ENCODE measurements around the gene IL1RL2.

IL1RL2 gene

GRCh38 chr2:102224824-102225739 lies 38.3 kb downstream of the IL1RL2 start:
- H3F3A ChIP-seq (ENCODE audit: insufficient read depth, low read length): no peaks in the 10 kb centered on the region
- no peaks in the 10 kb centered on the region for H3K79me2 ChIP-seq (ENCODE audit: insufficient read depth, low read length)
- H2AFZ ChIP-seq (ENCODE audit: low read length): no peak overlapping the region
- H3K4me1 ChIP-seq (ENCODE audit: insufficient read depth, low read length, severe bottlenecking): no peaks in the 10 kb centered on the region
- H3K9me3 ChIP-seq (ENCODE audit: low read length): no peaks in the 10 kb centered on the region
- no peak overlapping the region for H3K4me2 ChIP-seq (ENCODE audit: low read length)
- no peaks in the 10 kb centered on the region for H3K27me3 ChIP-seq (ENCODE audit: insufficient read depth, low read length)
- TF ChIP-seq EZH2 (IDR thresholded peaks at IDR 0.05; ENCODE audit: borderline replicate concordance, low read length) (no peak), CTCF (IDR thresholded peaks at IDR 0.05; ENCODE audit: low read length) (no peak; the same call in 1 of the 2 replicates)
- no peak overlapping the region for H3K4me3 ChIP-seq (ENCODE audit: low read depth, low read length, poor library complexity, severe bottlenecking)
- H3K9me2 ChIP-seq (ENCODE audit: low read depth, low read length): no peaks in the 10 kb centered on the region
- H3K36me3 ChIP-seq (ENCODE audit: insufficient read depth, low read length): no peaks in the 10 kb centered on the region
- H4K20me1 ChIP-seq (ENCODE audit: insufficient read depth, low read length): no peaks in the 10 kb centered on the region
- H3K27ac ChIP-seq (ENCODE audit: low read depth, low read length, poor library complexity, severe bottlenecking): no peak overlapping the region
- no peak overlapping the region for H3K9ac ChIP-seq (ENCODE audit: low read length)

GRCh38 chr2:102226171-102226570 lies 39.3 kb downstream of the IL1RL2 start:
- H3K9me3 ChIP-seq (ENCODE audit: low read length): no peaks in the 10 kb centered on the region
- H3K9ac ChIP-seq (ENCODE audit: low read length): no peak overlapping the region
- no peaks in the 10 kb centered on the region for H3F3A ChIP-seq (ENCODE audit: insufficient read depth, low read length)
- TF ChIP-seq EZH2 (IDR thresholded peaks at IDR 0.05; ENCODE audit: borderline replicate concordance, low read length) (no peak), CTCF (IDR thresholded peaks at IDR 0.05; ENCODE audit: low read length) (no peak)
- no peak overlapping the region for H3K4me2 ChIP-seq (ENCODE audit: low read length)
- H3K27ac ChIP-seq (ENCODE audit: low read depth, low read length, poor library complexity, severe bottlenecking): no peak overlapping the region
- no peaks in the 10 kb centered on the region for H3K79me2 ChIP-seq (ENCODE audit: insufficient read depth, low read length)
- no peak overlapping the region for H3K4me3 ChIP-seq (ENCODE audit: low read depth, low read length, poor library complexity, severe bottlenecking)
- no peaks in the 10 kb centered on the region for H3K9me2 ChIP-seq (ENCODE audit: low read depth, low read length)
- H3K36me3 ChIP-seq (ENCODE audit: insufficient read depth, low read length): no peaks in the 10 kb centered on the region
- H3K4me1 ChIP-seq (ENCODE audit: insufficient read depth, low read length, severe bottlenecking): no peaks in the 10 kb centered on the region
- no peaks in the 10 kb centered on the region for H4K20me1 ChIP-seq (ENCODE audit: insufficient read depth, low read length)
- no peak overlapping the region for H2AFZ ChIP-seq (ENCODE audit: low read length)
- no peaks in the 10 kb centered on the region for H3K27me3 ChIP-seq (ENCODE audit: insufficient read depth, low read length)

GRCh38 chr2:102226612-102227391 lies 40.0 kb downstream of the IL1RL2 start:
- Histone ChIP-seq H4K20me1 (ENCODE audit: insufficient read depth, low read length) (no peaks in the 10 kb centered on the region), H3K9ac (ENCODE audit: low read length) (no peak overlapping the region), H3K4me2 (ENCODE audit: low read length) (no peak overlapping the region), H3K9me3 (ENCODE audit: low read length) (no peaks in the 10 kb centered on the region), H3K79me2 (ENCODE audit: insufficient read depth, low read length) (no peaks in the 10 kb centered on the region), H3K27ac (ENCODE audit: low read depth, low read length, poor library complexity, severe bottlenecking) (no peak overlapping the region), H3K4me3 (ENCODE audit: low read depth, low read length, poor library complexity, severe bottlenecking) (no peak overlapping the region), H2AFZ (ENCODE audit: low read length) (no peak overlapping the region), H3K36me3 (ENCODE audit: insufficient read depth, low read length) (no peaks in the 10 kb centered on the region), H3K9me2 (ENCODE audit: low read depth, low read length) (no peaks in the 10 kb centered on the region), H3K27me3 (ENCODE audit: insufficient read depth, low read length) (no peaks in the 10 kb centered on the region), H3F3A (ENCODE audit: insufficient read depth, low read length) (no peaks in the 10 kb centered on the region), H3K4me1 (ENCODE audit: insufficient read depth, low read length, severe bottlenecking) (no peaks in the 10 kb centered on the region)
- TF ChIP-seq EZH2 (IDR thresholded peaks at IDR 0.05; ENCODE audit: borderline replicate concordance, low read length) (no peak), CTCF (IDR thresholded peaks at IDR 0.05; ENCODE audit: low read length) (no peak)

Data from OCI-LY1 (cell line).